ENCODE measurements around the gene OR4A15.

DNA sequence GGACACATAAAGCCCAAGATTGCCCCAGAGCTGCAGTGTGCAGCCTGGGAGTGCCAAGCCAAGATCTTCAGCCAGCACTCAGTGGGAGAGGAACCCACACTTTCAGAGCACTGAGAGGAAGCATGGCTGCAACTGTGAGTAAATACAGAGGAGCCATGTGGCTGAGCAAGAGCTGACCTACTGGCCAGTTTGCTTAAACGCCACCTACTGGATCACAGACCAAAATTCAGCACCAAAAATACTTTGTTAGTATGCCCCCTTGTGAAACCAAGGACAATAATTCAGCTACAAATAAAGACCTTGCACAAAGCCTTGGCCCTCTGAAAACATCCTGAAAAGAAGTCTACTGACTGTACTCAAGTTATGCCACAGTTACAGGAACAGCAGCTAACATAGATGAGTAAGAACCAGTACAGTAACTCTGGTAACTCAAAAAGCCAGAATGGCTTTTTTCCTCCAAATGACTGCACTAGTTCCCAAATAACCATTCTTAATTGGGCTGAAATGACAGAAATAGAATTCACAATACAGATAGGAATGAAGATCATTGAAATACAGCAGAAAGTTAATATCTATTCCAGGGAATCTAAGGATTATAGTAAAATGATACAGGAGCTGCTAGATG is 10.1 kb upstream of the OR4A15 start:
- TF ChIP-seq, protein P1, sequence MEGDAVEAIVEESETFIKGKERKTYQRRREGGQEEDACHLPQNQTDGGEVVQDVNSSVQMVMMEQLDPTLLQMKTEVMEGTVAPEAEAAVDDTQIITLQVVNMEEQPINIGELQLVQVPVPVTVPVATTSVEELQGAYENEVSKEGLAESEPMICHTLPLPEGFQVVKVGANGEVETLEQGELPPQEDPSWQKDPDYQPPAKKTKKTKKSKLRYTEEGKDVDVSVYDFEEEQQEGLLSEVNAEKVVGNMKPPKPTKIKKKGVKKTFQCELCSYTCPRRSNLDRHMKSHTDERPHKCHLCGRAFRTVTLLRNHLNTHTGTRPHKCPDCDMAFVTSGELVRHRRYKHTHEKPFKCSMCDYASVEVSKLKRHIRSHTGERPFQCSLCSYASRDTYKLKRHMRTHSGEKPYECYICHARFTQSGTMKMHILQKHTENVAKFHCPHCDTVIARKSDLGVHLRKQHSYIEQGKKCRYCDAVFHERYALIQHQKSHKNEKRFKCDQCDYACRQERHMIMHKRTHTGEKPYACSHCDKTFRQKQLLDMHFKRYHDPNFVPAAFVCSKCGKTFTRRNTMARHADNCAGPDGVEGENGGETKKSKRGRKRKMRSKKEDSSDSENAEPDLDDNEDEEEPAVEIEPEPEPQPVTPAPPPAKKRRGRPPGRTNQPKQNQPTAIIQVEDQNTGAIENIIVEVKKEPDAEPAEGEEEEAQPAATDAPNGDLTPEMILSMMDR (IDR thresholded peaks at IDR 0.05; ENCODE audit: insufficient read depth, low read depth, low read length) = no peak
- TF ChIP-seq EZH2 (IDR thresholded peaks at IDR 0.05; ENCODE audit: insufficient read depth, low read length) = no peak
